Caki2 (cell line): ENCODE results near the gene SHB. TPM values are rescaled to one million over a fixed set of nuclear protein-coding genes. Genes with fewer than 3 reads are reported as not detected.

Source experiments
- DNase-seq: peaks from one replicate; pipeline ENCODE4 v3.0.0-alpha.2; 2015; ENCODE audit warnings: low read depth
- in situ Hi-C: cut with HindIII; loops from 2 replicates; pipeline ENCODE4 v1.10.0; 2016; ENCODE audit warnings: low sequenced_read_pairs, low pct_unique_long_range_greater_than_20kb, mixed read lengths
- total RNA-seq: library from RNA; depleted of rRNA; stranded (reverse); fragments of >200 nt; shearing (Covaris generic); gene quantifications from 2 replicates; pipeline ENCODE4 v1.2.3, GENCODE V29; 2014; ENCODE audit warnings: low replicate concordance

SHB gene
- total RNA-seq, 1 experiment from 2014 or later, result 32.0 TPM

DNA sequence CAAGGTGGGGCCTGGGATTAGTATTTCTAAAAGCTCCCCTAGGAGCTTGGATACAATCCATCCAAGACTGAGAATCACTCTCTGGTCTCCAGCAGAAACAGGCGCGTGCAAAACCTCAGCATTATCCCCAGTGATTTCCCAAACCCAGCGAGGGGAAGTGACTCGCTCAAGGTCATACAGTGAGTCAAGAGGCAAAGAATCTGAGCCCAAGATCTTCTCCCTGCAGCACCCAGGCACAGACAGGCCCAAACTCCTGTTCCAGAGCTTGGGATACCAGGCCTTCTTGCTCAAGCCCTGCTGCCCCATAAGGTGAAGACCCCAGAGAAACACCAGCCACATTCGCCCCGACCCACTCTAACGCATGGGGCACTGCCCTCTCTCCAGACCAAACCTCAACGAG is 33.2 kb downstream of the SHB start:
- in situ Hi-C loops, result no loop called here
- DNase-seq, result peak; percentile 32

DNA sequence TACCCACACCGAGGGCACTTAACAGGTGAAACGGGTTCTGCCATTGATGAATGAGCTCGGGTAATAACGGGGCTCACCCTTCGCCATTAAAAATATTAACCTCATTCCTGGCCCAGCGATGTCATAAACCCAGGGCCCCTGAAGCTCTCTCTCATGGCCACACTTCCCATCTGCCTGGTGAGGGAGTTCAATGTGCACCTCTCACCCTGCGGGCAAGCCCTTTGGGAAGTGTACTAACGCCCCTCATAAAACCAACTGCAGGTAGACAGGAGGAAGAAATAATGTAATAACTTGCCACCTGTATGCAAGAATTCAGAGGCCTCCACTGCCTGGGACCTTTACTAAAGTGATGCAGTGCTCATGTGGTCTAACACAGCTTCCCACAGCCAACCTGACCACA is 35.1 kb downstream of the SHB start:
- in situ Hi-C loops, result no loop called here
- DNase-seq, result no peak

DNA sequence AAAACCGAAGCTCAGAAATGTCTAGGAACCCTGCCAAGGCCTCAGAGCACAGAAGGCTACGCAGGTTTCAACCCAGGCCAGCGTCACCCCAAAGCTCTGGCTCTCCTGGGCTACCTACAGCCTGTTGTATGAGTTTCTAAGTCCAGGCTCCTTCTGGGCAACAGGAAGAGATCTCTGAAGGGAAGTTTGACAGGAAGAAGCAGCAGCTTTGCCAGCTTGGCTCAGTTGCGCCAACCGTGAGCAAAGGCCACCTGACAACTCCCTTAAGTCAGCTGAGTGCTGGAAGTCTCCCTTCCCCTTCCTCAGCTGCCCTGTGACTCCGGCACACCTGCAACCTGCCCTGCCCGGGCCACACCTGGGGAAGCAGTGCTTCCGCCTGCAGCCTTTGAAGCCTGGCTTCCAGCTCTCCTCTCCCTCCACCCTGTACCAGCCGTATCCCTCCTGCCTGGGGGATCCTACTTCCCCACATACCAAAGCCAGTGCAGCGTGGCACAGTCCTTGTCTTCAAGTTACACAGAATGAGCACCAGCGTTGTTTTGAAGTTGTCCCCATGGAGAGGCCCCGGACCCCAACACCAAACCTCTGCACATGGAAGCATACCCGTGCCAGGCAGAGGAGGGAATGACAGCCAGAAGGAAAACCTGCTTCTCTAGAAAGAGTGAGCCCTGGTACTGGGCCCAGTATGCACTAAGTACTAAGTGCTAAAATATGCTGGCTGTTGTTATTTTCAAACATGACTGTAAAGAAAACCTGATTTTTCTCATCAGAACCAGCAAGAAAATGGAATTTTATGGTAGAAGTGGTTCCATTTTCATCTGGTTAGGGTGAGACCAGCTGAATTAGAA is 36.5 kb downstream of the SHB start:
- in situ Hi-C loops, result no loop called here
- no peak for DNase-seq

GRCh38 chr9:38031594-38031993 is 37.4 kb downstream of the SHB start:
- DNase-seq, result no peak
- in situ Hi-C loops, result no loop called here

GRCh38 chr9:38030658-38031057 is 38.4 kb downstream of the SHB start:
- in situ Hi-C loops, result no loop called here
- no peak for DNase-seq

GRCh38 chr9:38029915-38030638 is 39.0 kb downstream of the SHB start:
- in situ Hi-C loops, result no loop called here
- no peak for DNase-seq

- in situ Hi-C loops, result no loop called here
- no peak for DNase-seq
These were observed 41.3 kb downstream of the SHB start for GRCh38 chr9:38027714-38028113.

DNA sequence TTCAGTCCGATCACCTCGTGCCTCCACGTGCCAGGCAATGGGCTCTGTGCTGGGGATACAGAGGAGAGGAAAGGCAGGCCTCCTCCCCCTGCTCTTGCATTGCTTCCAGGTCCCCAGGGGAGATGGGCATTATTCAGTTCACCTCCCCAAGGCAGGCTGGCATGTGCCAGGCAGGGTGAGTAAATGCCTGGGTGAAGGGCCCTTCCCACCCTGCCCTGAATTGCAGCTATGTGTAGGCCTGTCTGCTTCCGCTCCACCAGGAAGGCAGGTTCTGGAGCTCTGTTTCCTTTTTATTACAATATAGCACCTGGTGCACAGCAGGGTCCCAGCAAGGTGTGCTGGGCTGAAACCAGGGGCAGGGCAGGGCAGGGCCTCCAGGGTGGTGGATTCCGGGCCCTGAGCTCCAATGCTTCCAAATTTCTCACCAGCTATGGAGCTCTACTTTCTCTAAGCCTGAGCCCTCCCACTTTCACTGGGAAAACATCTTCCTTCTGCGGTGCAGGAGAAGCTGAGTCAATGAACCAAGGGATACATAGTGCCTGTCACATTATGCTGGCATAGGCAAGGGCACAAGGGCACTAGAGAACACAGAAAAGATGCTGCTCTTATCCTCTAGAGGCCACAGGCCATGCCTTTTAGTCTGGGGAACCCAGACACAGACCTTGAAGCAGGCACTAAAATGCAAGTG is 42.0 kb downstream of the SHB start:
- DNase-seq, result no peak
- in situ Hi-C loops, result no loop called here

DNA sequence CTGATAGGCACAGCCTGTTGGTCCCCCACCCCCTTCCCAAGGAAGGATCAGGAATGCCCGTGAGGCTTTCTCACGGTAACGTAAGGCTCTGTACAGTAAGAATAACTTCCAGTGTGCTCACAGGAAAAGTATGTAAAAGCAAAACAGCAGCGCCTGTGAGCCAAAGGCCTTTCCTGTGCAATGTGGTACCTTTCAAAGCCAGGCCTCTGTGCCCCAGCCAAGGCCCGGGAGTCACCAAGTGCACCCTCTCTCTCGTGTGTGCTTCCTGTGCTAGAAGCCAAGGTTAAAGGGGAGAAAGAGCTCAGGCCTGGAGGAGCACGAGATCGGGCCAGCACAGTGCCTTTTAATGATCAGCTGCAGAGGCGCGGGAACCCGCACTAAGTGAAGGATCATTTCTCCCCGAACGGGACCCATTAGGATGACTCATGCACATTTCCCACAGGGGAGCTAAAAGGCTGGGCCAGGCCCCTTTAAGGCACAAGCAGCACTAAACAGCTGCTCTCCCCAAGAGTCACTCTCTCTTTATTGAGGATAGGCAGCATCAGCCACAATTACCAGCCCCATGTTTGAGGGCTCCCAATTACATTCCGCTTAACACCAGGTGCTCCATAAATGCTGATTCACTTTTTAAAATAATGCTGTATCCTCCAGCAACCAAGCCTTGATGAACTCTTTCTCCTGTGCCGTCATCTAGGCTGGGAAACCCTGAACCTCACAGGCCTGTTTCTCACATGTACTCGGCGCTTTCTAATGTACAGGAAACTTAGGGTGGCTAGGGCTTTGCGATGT is 42.8 kb downstream of the SHB start:
- in situ Hi-C loops, result no loop called here
- peak; percentile 73 for DNase-seq

DNA sequence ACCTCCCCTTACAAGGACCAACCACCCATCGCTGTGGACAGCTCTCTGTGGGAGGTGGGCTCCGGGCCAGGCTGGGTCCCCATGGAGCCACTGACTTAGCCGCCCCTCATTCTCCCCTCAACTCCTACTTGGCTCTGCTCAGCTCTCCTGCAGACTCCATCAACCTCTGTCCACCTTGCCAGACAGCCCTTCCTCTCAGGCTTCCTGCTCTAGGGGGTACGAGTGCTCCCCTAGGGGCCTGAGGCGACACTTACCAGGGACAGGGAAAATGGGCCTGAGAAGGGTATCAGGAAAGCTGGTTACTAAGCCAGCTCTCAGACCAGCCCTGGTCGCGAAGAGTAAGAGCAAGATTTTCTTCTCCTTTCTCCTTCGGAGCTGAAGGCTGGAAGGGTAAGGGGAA is 43.9 kb downstream of the SHB start:
- in situ Hi-C loops, result no loop called here
- DNase-seq, result no peak

DNA sequence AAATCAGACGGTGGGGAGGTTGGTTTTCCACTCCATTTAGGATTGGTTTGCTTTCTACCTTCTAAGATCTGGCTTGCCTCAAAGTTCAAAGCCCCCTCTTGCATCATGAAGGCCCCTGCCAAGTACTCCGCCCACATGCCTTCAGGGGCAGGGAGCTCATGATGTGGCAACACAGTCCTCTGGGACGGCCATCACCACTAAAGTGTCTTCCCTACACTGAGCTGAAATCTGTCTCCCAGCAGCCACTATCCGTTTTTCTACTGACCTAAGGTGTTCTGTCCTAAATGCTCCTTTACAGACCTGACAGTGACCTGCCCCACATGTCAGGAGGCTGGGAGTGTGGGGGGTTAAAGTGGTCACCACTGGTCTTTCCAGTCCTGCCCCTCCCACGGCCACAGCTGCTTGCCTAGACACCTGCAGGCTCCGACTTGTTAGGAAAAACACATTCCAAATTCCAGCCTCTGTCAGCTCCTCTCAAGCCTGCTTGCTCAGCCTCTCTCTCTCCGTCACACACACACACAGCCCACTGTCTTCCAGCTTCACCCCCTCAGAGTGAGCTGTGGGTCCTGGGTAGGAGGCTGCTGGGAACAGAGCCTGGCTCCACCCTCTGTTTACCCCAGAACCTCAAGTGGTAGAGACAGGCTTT is 44.9 kb downstream of the SHB start:
- in situ Hi-C loops, result no loop called here
- DNase-seq, result no peak

DNA sequence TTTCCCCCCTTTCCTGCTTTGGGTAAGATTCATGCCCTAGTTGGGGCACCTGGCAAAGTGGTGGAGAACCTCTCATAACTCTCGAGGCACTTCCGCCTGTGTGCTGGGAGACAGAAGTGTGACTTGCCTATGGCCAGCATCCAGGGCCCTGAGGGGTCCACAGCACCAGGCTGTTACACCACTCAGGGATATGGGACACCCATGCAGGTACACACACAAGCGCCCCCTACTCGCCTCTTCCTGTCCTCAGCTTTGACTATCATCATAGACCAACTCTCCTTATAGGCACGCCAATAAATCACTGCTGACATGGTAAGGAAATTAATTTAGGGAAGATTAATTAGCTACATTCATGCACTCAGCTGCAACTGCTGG is 45.4 kb downstream of the SHB start:
- no peak for DNase-seq
- in situ Hi-C loops, result no loop called here

DNA sequence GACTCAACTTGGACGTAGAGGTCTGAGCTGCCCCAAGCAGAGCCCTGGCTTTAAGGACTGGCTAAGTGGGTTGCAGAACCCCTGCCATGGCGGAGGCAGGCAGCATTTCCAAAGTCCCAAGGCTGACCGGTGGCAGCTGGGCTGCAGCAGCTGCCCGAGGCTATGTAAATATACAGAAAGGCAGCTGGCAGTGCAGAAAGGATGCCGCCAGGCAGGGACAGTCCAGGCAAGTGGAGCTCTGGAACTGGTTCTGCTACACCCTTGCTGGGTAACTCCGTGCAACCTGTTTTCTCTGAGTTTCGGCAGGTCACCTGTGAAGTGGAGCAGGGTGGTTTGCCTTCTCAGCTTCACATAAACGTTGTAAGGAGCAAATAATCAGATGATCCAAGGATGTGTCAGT is 46.0 kb downstream of the SHB start:
- no peak for DNase-seq
- in situ Hi-C loops, result no loop called here

DNA sequence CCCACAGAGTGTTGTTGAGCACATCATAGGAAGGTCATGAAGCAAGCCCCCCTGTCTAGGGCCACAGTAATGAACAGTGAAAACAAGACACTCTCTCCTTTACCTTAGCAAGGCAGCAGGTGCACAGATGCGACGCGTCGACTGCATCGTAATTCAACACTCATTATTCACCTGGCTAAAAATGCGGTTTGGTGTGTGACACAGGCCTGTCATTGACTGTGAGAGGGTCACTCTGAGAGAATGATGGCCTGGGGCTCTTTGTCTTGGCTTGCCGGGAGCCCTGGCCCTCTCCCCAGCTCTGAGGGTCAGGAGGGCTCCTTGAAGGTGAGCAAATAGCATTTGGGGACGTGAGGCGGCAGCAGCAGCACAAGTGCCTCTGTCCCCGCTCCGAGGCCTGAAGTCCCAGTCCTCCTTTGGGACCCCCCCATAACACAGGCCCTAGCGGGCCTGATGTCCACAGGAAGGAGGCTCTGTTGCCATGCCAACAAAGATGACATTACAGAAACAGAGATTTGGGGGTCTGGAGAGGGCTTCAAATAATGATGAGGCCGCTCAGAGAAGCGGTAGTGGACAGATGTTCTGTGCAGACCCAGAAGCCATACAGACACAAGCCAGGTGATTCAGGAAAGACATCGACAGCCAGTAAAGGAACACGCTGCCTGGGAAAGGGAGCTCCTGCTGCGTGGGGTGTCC is 46.7 kb downstream of the SHB start:
- in situ Hi-C loops, result no loop called here
- no peak for DNase-seq

DNA sequence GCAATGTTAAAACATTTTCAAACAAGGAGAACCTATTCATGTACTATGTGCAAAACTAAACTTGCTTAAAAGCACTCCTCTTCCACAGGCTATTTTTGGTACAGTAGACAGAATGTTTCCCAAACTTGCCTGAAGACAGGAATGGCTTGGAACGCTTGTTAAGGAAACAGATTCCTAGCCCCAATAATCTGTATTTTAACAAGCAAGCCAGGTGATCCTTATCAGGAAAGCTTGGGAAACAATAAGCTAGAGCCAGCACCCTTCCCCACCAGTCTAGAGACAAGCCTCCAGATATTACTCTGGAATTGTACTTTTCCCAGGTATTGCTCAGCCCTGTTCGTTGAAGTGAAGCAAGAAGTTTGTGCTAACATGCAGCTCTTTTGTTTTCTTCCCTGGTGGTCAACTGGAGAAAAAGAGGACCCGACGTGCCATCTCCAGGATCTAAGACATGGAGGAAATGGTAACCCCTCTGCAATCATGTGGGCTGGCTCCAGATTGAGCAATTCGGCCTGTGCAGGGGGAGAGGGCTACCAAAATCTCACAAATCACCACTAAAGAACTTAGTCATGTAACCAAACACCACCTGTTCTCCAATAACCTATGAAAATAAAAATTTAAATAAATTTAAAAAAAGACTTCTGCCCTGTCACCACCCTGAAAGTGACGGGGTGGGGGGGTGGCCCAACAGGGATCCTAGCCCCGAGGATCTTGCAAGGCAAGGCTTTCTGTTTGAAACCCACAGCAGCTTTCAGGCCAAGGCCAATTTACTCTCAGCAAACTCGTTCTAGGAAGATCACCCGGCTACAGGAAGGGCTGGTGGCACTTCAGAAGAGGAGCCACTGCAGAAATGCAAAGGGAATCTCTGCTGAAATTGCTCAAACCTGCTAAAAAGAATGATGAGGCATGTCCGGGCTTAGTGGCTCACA is 48.6 kb downstream of the SHB start:
- in situ Hi-C loops, result no loop called here
- peak; percentile 27 for DNase-seq

DNA sequence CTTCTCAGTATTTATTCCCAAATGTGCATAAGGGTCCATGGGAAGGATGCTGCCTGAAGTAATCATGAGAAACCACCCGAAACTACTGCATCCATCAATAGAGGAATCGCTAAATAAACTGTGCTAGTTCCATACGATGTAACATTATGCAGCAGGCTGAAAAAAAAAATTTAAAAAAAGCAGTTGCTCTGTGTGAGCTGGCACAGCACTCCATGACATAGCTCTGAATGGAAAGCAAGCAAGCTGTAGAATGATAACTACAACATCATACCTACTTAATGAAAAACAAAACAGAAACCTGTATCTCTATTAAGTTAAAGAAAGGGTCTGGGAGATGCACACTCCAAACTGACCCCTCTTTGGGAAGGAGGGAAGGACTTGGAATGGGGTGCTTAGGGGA is 49.3 kb downstream of the SHB start:
- in situ Hi-C loops, result no loop called here

More for the DNA sequence above, 49.3 kb downstream of the SHB start:
- DNase-seq, result no peak
